ENCODE results near the gene EMX1.

EMX1 gene

DNA sequence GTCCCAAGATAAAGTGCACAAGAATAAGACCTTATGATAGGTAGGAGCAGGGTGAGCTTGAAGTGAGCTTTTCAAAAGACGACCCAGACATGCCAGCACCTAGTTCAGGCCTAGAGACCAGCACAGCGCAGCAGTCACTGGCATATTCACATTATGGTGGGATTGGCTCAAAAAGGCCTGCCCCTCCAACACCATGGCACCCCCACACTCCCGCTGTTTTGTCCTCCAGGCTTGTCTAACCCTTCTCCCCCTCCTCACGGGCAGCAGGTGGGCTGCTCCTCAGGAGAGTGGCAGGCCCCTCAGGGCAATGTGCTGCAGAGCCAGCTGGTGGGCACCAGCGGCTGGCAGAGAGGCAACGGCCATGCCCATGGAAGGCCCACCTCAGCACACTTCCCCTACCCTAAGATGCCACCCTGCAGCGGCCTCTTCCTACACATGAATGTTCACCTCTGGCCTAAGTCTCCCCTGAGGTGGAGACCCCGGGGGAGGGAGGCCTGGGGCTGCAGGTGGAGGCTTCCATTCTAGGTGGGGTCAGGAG, 25.6 kb downstream of the EMX1 start:
- DNase-seq (ENCODE audit: low read depth in 2 of 2) = no peak

DNA sequence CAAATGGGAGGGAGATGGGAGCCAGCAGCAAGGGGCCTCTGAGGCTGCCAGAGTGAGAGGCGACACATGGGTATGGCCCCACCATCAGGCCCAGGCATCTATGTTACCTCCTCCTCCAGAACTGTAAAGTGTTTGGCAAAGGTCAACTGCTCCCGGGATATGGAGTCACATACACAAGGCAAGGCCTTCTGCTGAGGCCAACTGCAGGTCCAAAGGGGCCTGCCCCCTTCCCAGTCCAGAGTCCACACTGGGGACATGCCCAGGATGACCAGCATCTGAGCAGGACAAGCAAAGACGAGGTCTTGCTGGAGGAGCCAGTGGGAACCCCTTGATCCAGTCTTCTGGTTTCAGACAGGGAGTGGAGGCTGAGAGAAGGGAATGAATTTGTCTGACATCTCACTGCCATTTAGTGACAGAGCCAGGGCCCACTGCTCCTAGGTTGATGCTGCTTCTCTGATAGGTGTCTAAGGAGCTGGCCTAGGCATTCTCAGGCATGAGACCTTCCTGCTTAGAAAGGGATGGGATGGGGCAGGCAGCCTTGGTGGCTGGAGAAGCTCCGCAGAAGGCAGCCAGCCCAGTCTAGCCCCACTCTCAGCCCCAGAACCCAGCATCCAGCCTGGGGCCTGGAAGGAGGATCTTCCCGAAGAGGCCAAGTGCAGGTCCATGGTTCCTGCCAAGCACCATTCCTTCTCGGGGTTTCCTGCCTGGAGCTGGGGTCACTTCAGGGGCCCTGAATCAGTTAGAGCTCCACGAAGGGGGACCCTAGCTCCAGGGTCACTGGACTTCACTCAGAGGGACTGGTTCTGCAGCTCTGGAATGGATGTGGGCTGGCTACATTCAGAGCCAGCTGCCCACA, 26.4 kb downstream of the EMX1 start:
- DNase-seq (ENCODE audit: low read depth in 2 of 2) = no peak

DNA sequence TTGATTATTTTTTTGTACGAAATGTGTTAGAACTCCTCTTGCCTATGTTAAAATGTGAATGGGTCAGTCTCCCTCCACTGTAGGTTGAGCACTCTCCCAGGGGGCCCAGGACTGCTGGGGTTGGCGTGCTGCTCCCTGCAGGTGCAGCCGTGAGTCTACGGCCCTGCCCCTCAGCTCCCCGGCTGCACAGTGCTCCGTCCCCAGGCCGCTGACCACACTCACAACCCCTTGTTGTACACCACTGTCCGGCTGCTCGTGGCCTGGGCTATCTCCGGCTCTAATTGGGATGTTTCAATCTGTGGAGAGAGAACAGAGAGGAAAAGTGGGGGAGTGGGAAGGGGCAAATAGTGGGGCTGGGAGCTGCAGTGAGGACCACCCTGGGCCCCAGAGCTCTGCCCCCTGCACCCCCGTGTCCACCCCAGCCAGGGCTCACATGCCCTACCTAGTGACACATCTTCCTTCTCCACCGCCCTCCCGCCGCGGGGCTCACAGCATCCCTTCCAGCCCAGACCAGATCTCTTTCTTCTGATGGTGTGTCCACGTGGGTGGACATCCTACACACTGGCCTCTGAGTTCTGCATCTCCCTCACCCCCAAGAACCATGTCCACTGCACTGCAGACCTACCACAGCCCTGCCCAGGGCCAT, 27.6 kb downstream of the EMX1 start:
- DNase-seq (ENCODE audit: low read depth in 2 of 2) = no peak

DNA sequence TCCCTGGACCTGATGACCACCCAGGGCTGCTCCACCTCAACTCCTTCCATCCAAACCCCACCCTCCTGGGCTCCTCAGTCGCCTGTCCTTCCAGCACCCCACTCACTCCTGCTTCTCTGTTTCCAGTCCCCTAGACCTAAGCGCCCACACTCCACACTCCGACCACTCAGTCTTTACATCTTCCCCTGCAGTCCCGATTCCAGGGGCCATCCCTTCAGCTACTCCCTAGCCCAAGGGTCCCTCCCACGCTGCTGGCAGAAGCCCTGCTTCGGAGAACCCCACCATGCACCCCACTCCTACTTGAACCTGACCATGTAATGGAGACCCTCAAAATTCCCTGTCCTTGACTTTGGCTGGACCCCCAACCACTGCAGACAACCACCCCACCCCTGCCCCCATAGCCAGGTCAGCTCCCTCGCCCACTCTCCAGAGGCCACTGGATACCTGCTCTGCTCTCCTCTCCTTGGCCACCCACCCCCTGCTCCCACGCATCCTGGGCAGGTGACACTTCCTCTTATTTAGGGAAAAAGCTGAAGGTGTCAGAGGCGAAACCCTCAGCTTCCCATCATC, 28.2 kb downstream of the EMX1 start:
- DNase-seq (ENCODE audit: low read depth in 2 of 2) = no peak

DNA sequence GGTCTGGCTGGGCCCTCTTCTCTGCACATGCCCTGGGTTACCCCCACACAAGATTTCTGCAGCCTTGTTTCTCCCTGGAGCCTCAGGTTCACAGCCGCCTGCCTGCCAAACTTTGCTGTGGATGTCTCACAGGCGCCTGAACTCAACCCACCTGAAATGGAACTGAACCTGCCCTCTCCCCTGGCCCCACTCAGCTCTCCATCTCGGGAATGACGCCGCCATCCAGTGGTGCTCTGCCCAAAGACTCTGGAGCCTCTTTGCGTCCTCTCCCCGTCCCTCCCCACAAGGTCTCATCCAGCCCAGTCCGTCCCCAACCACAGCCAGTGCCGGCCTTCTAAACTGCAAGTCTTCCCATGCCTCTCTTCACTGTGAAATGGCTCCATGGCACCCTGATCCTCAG, 29.1 kb downstream of the EMX1 start:
- no peak for DNase-seq (ENCODE audit: low read depth in 2 of 2)

DNA sequence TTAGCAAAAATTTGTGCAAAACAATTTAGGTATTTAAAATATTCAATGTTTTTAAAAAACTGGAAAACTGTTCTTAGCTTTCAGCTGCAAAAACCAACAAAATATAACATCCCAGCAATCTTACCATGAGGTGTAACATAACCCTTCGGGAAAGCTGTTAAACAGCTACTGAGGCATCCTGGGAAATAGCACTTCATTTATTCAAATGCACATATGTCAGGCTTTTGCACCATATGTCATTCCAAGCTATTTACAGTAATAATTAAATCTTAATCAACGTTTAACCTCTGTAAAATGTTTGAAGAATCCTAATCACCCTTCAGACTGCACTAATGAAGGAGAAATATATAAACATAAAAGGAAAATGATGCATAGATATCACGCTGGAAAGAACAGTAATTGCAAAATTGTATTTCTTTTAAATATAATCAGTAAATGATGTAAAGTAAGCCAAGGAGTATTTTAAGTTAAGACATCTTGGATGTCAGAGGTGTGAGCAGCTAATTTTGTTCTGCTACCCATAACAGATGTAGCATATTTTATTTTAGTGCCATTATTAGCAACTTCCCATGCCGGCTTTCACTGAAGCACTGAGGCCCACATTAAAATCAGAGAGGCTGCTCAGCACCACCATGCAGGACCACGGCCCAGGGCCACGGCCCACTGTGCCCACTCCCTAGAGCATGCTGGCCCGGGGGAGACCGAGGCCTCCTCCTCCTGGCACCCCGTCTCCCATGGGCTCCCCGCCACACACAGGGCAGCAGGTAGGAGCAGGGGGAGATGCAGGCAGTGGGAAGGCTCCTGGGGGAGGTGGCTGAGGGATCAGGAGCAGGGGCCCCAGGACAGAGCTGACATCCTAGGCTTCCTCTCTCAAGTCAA, 30.9 kb downstream of the EMX1 start:
- DNase-seq (ENCODE audit: low read depth in 2 of 2) = no peak

DNA sequence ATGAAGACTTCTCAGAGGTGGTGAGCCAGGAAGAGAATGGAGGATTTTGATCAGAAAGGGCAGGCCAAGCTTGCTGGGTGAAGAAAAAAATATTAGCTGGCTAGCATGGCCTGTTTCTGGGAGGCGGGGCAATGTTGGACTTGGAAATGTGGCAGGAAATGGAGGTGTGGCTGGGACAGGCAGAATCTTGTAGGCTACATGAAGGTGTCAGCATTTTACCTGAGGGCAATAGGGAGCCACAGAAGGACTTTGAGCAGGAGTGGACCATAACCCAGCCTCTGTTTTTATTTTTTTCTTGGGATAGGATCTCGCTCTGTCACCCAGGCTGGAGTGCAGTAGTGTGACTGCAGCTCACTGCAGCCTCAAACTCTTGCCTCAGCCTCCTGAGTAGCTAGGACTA, 31.7 kb downstream of the EMX1 start:
- DNase-seq (ENCODE audit: low read depth in 2 of 2) = no peak

DNA sequence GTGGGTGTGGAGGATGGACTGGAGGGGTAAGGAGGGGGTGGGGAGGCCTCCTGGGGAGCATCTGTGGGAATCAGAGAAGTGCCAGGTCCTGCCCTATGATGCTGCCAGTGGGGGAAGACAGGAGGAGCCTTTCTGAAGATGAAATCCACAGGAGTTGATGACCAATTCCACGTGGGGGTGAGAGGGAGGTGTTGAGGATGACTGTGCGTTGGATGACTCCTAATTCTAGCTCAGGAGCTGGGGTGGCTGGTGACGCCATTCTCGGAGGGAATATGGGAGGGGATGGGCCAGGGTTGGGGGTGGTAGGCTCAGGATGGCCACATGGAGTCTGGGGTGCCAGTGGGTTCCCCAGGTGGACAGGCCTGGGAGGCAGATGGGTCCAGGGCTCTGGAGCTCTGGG, 32.3 kb downstream of the EMX1 start:
- no peak for DNase-seq (ENCODE audit: low read depth in 2 of 2)

DNA sequence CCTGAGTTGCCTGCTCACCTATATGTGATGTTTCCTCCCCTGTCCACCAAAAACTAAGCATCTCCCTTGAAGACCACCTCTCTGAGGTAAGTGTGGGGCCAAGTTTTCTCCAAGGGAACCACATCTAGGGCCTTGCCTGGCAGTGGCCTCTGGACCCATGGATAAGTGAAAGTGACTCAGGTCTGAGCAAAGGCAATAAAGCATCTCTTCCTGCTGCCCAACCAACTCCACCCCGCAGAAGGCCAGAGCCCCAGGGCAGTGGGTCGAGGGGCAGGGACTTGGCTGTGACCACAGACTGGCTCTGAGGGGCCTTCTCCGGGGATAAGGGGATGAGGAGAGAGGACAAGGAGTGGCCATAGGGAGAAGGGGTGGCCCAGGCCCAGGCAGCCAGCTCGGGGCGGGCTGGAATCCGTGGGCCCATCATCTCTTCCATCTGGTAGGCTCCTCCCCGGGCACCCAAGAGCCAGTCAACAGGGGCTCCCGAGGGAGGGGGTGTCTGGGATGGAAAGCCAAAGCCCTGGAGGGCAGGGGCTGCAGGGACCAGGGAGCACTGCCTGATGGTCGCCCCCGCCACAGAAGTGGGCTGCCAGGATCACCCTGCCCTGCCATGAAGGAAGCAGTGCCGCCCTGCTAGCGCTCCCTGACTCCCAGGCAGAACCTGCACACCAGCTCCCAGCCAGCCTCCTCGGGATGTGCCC, 33.4 kb downstream of the EMX1 start:
- DNase-seq (ENCODE audit: low read depth in 2 of 2) = no peak

DNA sequence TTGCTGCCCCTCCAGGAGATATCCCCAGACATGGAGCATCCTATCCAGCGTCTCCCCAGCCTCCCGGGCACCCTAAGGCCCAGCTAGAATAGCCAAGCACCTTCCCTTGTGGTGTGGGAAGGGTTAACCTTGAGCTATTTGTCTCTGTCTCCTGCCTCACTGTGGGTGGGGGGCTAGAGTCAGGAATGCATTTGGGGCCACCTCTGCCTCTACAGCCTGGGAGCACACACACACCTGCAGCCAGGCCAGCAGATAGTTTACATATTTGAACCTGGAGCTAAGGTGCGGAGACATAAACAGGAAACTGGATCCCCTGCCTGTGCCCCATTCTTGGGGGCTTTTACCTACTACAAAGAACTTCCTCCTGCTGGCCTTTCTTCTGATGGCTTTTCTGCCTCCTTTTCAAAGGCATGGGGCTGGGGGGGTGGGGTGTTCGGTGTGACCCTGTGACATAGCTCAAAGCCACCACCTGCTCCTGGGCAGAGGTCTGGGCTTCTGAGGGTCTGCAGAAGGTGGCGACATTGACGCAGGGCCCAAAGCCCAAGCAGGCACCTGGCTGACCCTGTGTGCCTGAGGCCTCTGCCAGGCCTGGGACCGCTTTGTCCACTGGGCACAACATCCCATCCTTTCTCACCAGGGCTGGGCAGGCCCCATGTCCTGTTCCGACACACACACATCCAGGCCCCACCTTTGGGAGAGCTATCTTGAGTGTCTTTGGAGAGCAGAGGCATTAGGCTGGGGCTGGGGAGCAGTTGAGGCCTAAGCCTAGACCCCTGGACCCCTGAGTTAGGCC, 34.2 kb downstream of the EMX1 start:
- no peak for DNase-seq (ENCODE audit: low read depth in 2 of 2)

DNA sequence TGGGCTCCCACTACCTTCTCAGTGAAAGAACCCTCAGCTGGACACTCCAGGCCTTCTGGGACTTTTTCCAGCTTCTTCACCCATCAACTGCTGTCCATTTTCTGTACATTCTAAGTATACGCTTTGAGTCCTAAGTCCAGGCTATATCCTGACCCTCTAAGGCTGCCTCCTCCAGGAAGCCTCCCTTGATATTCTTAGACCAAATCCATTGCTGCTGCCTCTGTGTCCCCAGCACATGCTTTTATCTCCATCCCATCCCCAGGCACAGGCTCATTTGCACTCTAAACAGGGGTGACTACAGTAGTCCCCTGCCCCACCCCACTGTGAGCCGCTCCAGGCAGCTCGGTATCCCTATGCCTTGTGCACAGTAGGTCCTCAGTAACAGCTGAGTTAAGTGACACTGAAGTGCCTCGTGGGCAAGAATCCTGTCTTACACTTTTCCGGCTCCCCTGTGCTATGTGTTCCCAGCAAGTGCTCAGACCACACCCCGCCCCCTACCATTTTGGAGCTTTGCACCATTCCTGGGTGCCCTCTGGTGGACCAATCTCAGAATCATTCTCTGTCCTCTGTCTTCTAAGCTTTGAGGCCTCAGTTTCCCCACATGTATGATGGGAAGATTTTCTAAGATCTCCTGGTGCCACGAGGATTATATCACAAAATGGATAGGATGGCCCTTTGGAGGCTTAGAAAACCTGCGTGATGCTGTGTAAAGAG, 34.9 kb downstream of the EMX1 start:
- DNase-seq (ENCODE audit: low read depth in 2 of 2) = no peak

DNA sequence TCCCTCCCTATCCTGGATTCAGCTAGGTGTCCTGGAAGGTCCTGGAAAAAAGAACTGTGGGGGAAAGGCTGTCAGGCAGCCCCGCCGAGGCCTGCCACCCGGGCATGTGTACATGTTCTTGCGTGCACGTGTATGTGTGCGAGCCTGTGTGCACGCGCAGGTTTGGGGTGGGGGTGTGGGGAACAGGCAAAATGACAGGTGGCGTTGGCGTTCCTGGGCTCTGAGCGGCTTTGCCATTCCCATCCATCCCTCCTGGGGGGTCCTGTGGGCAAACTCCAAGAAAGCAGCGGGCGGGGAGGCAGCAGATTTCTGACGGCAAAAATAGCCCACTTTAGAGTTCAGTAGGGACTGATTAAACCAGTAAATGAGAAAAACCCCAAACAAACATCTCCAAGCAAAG, 35.6 kb downstream of the EMX1 start:
- no peak for DNase-seq (ENCODE audit: low read depth in 2 of 2)

DNA sequence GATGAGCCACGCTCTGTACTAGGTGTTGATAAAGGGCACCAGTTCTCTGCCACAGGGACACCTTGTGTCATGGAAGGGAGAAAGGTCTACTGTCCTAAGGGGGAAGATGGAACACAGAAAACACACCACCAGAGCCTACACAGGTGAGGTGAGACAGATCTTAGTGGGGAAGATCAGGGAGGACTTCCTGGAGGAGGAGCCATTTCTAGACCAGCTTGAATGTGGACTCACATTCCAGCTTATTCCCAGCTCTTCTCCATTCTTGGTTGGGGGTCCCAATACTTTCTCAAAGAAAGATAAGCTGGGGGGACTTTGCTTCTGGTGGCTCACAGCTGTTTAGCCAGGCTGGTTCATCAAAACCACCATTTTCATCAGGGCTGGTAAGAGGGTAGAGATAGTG, 36.2 kb downstream of the EMX1 start:
- no peak for DNase-seq (ENCODE audit: low read depth in 2 of 2)

DNA sequence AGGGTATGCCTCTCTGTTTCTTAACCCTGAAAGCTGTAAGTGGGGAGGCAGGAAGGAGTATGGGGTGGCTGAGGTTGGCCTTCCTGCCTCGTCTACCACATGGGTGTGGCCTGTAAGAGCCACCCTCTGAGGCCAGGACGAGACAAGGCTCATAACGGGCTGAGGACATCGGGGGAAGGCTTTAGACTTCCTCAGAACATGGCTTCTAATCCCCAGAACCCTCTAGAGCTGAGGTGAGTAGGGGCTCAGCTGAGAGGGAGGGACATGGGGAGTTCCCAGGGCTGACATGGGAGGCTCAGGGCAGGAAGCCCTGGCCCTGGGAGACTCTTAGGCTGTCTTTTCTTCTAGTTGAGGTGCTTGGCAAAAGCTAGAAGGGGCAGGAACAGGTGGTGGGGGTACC, 36.7 kb downstream of the EMX1 start:
- DNase-seq (ENCODE audit: low read depth in 2 of 2) = no peak

DNA sequence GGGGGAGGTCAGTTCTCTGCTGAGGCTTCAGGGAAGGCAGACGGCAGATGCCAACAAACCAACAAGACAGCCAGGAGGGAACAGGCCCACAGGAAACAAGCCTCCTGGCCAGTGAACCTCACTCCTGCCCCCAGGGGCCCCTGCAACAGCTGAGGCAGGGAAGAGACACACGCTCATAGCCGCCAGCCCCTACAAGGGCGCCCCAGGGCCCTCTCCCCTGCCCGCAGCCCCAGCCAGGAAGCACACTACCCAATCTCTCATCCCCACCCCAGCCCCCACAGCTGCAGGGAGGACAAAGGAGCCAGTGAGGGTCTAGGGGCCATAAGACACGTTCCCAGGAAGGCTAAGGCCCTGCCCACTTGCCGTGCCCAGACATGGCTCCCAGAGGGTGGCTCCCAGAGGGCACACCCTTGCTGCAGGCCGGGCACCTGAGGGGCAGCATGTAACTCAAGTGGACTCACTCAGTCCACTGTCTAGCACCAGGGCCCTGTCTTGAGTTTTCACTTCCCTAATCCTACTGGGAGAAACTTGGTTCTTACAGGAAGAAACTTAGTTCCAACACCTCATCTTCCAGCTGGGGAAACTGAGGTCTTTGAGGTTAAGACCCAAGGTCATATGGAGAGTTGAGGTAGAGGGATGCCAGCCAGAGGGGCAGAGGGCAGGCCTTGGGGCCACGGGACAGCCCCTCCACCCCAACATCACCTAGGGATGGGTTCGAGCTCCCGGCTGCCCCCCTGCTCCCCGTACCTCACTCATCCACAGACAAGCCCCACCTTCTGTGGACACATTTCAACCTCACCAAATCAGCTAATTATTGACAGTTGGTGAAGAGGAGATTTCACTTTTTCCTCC, 37.3 kb downstream of the EMX1 start:
- no peak for DNase-seq (ENCODE audit: low read depth in 2 of 2)

DNA sequence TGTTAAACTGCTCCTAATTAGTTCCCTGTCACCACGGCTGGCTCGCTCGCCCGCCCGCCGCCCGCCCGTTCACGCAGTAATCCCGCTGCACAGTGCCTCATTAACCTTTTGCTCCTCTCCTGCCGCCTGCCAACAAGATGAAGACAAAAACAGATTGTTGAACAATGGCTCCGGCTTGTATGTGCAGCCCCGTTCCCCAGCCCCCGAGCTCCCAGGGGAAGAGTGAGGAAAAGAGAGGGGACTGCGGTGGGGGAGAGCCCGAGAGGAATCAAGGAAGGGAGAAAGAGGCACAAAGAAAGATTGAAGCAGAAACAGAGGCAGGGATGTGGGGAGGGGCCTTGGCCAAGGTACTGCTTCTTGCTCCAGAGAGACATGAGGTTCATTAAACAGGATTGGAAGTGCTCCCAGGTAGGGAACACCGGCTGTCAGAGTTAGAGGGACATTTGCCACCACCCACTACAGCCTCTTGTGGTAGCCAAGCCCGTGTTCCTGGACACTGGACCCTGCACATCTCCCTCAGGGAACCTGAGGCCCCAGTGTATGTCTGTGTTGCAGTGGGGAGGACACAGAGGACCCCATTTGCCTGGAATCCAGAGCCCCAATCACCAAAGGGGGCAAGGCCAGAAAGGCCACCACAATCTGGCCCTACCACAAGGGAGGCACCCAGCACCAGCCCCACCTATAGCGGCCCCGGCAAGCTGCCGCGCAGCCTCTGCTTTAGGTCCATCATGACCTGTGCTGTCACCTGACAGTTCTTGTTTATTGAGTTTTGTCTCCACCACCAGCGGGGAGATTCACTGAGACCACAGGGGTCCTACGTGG, 38.1 kb downstream of the EMX1 start:
- no peak for DNase-seq (ENCODE audit: low read depth in 2 of 2)

DNA sequence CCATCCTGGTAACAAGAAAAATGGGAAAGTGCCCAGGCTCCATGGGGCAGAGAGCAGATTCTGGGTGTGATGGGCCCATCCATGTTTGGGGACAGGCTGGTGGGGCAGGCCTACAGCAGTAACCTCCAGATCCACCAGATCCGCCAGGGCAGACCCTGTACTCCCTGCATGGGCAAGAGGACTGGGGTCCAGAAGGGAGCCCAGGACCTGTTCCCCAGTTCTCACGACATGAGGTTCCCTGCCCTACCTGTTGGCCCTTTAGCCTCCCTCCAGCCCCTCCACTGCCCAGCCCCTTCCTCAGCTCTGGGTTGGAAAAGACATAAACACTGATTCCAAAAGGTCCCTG, 38.7 kb downstream of the EMX1 start:
- DNase-seq (ENCODE audit: low read depth in 2 of 2) = no peak

DNA sequence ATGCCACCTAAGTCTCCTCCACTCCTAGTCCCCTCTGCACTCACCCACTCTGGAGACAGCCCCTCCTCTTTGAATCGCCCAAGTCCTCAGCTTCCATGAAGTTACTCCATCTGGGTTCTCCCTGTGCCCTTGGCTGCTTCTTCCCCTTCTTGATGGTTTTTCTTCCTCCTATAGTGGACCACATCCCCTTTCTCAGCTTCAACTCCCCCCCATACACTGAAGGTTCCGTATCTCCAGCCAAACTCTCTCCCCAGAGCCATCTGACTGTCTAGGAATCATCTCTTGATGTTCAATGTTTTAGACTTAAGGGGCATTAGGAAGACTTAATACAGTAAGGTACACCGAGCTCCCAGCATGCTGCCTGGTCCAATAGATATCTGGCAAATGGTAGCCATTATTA, 39.6 kb downstream of the EMX1 start:
- no peak for DNase-seq (ENCODE audit: low read depth in 2 of 2)
